GM10847 (cell line): Measurements from ENCODE around the gene IGF2R.

Experiments used
- POLR2A ChIP-seq: IDR thresholded peaks from 2 replicates; pipeline ENCODE4 v1.6.1; 2011; ENCODE audit not compliant: insufficient read length; ENCODE audit errors: extremely low read depth

The IGF2R gene

GRCh38 chr6:159966339-159966738 is 2.5 kb upstream of the IGF2R start:
- no peak for TF ChIP-seq POLR2A

DNA sequence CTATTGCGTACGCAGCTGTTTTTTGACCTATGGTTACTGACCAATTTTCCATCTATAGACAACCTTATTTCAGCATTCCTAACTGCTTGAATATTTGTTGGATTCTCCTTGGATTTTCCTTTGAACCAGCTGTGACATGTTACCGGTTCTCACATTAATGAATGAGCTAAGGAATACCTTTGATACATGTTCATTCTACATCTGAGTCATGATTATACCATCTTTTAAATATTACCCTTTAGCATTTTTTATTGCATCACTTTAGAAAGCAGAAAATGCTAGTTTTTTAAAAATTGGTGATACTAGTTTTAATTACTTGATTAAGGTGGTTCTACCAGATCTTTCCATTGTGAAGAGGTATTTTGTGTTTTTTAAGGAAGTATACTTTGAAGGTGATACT is 1.9 kb upstream of the IGF2R start:
- TF ChIP-seq POLR2A = no peak

DNA sequence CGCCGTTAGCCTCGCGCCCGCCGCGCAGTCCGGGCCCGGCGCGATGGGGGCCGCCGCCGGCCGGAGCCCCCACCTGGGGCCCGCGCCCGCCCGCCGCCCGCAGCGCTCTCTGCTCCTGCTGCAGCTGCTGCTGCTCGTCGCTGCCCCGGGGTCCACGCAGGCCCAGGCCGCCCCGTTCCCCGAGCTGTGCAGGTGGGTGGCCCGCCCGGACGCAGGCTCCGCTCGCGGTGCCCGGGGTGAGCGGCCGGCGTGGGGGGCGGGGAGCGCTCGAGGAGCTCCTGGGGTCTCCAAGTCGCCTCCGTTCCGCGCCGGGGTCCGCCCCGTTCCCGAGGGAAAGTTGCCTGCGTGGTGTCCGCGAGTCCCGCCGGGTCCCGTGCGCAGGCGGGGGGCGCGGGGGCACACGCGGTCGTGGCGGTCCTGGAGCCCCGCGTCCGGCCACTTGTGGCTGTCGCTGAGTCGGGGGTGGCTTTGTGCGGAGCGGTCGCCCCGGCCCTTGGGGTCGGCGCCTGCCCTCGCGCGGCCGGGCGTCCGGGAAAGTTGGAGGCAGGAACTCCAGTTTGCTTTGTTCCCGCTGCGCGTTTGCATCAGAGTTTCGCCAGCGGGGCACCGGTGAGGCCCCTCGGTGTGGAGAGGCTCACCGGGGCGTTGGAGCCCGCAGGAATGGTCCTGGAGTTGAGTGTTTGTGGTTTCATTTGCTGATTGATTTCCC is 476 bp downstream of the IGF2R start:
- no peak for TF ChIP-seq POLR2A

- TF ChIP-seq POLR2A = no peak
Observed at GRCh38 chr6:159969921-159970320, 1.0 kb downstream of the IGF2R start.

GRCh38 chr6:159970659-159971063 is 1.8 kb downstream of the IGF2R start:
- no peak for TF ChIP-seq POLR2A

- TF ChIP-seq POLR2A = no peak
Observed at GRCh38 chr6:159971341-159972178, 2.7 kb downstream of the IGF2R start.

GRCh38 chr6:159972506-159973268 is 3.8 kb downstream of the IGF2R start:
- TF ChIP-seq POLR2A = no peak

- no peak for TF ChIP-seq POLR2A
Observed at GRCh38 chr6:159973406-159973805, 4.5 kb downstream of the IGF2R start.

DNA sequence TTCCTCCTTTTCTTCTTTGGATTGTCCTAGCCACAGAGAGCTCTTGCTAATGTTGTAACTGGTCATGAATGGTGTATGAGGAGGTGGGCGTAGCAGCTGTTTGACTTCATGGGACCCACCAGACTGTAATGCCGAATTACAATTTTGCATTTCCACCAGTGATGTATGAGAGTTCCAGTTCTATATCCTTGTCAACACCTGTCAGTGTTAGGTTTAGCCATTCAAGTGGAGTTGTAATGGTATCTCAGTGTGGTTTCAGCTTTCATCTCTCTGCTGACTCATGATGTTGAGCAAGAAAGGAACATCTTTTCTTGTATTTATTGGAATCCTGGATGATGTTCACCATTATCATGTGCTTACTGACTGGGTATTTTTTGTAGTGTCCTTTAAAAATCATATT is 5.1 kb downstream of the IGF2R start:
- no peak for TF ChIP-seq POLR2A

DNA sequence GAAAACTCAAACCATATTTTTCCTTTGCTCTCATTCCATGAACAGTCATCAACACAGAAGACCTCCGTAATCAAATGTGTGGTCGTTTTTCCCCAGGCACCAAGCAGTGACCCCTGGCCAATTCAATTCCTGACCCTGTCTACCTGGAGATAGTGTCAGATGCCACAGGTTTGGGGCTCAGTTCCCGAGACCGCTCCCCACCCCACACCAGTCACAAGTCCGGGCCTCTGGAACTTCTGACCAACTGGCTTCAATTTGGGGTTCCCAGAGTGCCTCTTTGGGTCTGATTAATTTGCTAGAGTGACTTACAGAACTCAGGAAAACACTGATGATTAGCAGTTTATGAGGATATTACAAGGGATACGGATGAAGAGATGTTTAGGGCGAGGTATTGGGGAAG is 6.0 kb downstream of the IGF2R start:
- TF ChIP-seq POLR2A = no peak

DNA sequence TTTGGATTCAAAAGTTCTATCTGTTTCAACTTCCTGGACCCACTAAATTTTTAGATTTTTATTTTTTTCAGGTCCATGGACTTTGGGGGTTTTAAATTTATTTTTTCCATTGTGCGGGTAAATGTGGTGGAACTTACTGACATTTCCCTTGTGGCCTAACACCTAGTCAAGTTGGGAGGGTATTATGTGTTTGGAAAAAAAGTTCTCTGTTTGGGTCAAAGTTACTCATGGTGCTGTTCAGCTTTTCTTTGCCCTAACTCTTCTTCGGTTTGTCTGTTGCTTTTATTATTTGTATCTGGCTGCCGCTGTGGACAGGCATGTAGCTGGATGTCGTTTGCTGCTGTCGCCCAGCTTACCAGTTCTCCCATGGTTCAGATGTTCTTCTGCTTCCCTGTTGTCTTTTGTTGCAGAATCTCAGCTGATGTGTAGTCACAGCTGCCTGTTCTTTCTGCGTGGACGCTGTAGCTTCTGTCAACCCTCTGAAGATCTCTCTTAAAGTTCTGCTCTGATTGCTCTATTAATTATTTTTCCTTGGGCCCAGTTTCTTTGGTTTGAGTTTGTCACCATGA is 7.9 kb downstream of the IGF2R start:
- no peak for TF ChIP-seq POLR2A

DNA sequence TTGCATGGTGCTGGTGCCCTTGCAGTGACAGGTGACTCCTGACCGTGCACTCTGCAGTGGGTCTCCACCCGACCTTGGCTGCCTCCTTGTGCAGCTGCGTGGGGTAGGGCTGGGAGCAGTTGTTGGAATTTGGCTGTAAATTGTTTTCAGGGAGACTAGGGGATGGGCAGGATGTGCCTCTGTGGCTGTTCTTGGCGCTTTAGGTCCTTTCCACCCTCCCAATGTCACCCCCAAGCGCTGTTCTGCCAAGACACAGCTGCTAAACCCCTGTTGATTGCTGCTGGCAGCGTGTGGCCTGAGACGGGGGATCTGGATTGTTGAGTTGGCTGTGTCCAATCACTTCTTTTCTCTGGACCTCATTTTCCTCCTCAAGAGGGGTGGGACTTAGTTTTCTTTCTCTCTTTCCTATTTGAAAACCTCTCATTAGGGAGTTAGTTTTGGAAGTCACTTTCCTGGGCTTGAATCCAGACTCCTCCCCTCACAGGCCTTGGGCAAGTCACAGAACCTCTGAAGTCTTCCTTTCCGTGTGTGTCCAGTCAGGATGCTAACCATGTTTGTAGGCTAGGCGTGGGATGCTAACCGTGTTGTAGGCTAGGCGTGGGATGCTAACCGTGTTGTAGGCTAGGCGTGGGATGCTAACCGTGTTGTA is 8.5 kb downstream of the IGF2R start:
- no peak for TF ChIP-seq POLR2A

- TF ChIP-seq POLR2A = no peak
Observed at GRCh38 chr6:159977904-159978268, 9.0 kb downstream of the IGF2R start.

DNA sequence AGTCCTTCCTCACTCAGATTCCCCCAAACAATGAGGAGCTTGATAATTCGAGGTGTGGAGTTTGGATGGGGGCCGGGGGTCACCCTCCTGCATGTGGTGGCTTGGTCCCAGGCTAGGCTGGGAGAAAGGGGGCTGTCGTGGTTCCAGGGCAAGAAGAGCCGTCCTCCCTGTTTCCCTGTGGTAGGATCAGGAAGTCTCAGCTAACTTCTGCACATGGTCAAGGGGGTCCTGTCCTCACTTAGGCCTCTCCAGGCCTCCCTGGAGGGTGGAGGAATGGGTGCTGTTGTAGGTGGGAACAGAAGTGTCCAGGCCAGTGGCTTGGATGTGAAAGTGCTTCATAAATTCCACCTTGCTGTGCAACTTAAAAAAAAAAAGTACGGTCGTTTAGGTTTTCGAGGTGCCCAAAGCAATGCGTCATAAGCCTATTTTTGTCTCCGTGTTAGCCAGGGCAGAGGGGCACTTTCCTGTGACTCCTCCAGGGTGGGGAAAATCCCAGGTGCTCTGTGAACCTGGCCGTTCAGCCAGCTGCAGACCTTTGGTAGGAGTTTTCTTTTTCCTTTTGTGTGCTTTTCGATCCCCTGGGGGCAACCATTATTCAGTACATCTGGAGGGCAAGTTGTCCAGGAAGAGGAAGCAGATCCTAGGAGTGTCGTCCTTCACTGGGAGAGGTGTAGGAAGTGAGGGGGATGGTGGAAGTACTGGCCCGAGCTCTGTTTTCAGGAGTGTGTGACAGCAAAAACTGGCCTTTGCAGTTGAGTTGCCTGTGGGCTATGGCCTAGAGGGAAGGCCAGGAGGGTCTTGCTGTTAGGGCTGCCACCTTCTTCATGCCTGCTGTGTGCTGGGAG is 9.6 kb downstream of the IGF2R start:
- TF ChIP-seq POLR2A = no peak
